Bronchial epithelial cell (primary cell): ENCODE results near the gene MED7. TPM values are rescaled to one million over a fixed set of nuclear protein-coding genes. Genes with fewer than 3 reads are reported as not detected.

ENCODE experiments used
- DNase-seq: peaks from one replicate; pipeline ENCODE4 v3.0.0-alpha.2; 2010; ENCODE audit warnings: low read depth
- FAIRE-seq: peaks from 2 replicates; lab custom pipeline; 2011; peaks lifted over from hg19 to GRCh38; lab: Jason Lieb, UNC
- H3K27me3 ChIP-seq: 2 replicates; pipeline ENCODE4 v1.5.1; 2011; ENCODE audit warnings: low read length; ENCODE audit not compliant: control insufficient read depth, insufficient read depth
- H3K36me3 ChIP-seq: 2 replicates; pipeline ENCODE4 v1.5.1; 2011; ENCODE audit warnings: low read length; ENCODE audit not compliant: control insufficient read depth, insufficient read depth
- H3K4me3 ChIP-seq: 2 replicates; pipeline ENCODE4 v1.5.1; 2011; ENCODE audit warnings: mild to moderate bottlenecking, low read depth, low read length, control low read depth
- total RNA-seq: library from RNA; depleted of rRNA; stranded (reverse); fragments of >200 nt; gene quantifications from 2 replicates; pipeline ENCODE4 v1.2.1, GENCODE V29; 2014
- TF ChIP-seq, protein P1 (sequence below): IDR thresholded peaks from 2 replicates; pipeline ENCODE4 v1.5.1; 2011; ENCODE audit warnings: mild to moderate bottlenecking, moderate library complexity, low read length, control low read depth, inconsistent platforms; ENCODE audit not compliant: insufficient read depth, severe bottlenecking

MED7 gene
- total RNA-seq, 1 donor from 2014 or later = 8.2 TPM

DNA sequence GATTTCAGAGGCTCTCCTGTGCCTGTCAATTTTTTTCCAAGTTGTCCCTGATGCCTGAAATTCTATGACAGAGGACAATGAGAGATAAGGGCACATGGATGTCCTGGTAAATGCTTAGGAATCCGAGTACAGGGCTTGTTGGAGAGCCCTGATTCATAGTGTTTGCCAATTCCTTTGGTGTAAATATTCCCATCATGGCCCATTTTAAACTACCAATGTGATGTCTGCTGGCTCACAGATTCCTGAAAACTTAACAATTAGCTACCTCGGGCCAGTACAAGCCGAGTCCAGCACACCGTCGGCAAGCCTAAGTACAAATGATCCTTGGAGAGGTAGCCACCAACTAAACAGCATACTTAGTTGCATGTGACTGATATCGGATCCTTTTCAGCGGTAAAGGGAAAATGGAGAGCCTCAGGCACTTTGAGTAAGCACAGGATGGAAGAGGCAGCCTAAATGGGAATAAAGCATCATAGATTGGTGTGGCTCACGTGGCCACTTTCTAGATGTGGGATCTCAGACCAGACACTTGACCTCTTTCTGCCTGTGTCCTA is 41.5 kb upstream of the MED7 start:
- TF ChIP-seq, protein P1, sequence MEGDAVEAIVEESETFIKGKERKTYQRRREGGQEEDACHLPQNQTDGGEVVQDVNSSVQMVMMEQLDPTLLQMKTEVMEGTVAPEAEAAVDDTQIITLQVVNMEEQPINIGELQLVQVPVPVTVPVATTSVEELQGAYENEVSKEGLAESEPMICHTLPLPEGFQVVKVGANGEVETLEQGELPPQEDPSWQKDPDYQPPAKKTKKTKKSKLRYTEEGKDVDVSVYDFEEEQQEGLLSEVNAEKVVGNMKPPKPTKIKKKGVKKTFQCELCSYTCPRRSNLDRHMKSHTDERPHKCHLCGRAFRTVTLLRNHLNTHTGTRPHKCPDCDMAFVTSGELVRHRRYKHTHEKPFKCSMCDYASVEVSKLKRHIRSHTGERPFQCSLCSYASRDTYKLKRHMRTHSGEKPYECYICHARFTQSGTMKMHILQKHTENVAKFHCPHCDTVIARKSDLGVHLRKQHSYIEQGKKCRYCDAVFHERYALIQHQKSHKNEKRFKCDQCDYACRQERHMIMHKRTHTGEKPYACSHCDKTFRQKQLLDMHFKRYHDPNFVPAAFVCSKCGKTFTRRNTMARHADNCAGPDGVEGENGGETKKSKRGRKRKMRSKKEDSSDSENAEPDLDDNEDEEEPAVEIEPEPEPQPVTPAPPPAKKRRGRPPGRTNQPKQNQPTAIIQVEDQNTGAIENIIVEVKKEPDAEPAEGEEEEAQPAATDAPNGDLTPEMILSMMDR = no peak
- no peak for DNase-seq

DNA sequence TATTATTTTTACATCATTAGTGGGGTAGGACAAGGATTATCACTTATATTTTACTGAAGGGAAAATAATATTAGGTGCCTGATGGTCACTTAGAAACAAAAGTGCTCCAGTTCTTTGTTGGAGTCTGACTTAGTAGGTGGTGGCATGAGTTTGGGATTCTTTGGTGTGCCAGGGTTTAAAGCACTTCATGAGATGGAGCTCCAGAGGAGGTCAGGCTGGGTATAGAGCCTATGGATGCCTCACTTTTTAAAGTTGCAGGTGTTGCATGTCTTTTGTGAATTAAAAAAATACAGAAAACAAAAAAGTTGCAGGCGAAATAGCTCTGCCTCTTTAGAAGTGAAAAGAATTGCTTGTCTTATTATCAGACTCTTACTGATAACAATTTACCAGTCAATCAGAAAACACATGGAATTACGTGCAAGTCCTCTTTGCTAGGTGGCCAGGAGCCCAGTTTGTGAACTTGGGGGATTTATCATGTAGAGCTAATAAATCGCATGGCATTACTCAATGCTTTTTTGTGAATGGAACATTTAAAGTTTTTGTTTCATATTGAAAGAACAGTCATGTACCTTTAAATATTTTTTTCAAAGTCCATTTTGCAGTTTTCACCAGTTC is 39.6 kb upstream of the MED7 start:
- Histone ChIP-seq H3K36me3 (no peaks in the 10 kb centered on the region), H3K4me3 (no peak overlapping the region), H3K27me3 (no peaks in the 10 kb centered on the region)
- TF ChIP-seq, protein P1 = no peak
- no peak for DNase-seq
- no peak for FAIRE-seq

More for the DNA sequence above, 41.5 kb upstream of the MED7 start:
- H3K27me3 ChIP-seq = no peaks in the 10 kb centered on the region
- FAIRE-seq = no peak
- no peaks in the 10 kb centered on the region for H3K36me3 ChIP-seq
- H3K4me3 ChIP-seq = no peak overlapping the region

DNA sequence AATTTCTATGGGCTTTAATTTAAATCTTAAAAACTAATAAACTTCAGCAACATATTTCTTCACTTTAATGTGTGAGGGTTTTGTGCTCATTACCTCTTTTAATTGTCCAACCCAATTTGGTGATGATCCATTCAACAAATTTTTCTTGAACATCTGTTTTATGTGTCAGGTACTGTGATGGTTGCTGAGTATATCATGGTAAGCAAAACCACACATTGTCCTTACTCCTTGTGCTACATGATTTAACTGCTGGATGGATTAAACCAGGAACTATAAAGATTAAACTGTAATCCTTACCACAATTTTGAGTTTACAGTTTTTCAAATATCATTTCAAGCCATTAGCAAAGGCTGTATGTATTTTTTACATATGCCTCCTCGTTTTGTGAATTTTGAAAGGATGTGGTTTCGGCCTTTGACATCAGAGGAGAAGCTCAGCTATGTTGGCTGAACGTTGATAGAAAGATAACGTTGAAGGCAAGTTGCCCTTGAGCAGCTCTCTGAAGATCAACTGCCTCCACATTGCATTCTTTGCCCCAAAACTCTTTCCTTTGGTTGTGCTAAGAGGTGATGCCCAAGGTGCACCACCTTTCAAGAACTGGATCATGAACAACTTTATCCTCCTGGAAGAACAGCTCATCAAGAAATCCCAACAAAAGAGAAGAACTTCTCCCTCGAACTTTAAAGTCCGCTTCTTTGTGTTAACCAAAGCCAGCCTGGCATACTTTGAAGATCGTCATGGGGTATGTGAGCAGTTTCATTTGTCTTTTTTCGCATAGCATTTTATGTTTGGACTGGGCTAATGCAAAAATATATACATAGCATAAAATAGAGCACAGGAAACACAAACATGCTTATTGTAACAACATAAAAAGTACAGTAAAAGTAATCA is 38.0 kb upstream of the MED7 start, which contains the start of gene ITK:
Gene ITK (plus strand): TSS at position 467 of the 891 bp plus-strand sequence. CDS start 138 bp downstream, at position 605.
- Histone ChIP-seq H3K4me3 (no peak within 1 kb of the TSS), H3K27me3 (no peaks in the 10 kb centered on the region), H3K36me3 (no peaks in the 10 kb centered on the region)
- no peak for FAIRE-seq
- TF ChIP-seq, protein P1 = no peak
- DNase-seq = no peak

DNA sequence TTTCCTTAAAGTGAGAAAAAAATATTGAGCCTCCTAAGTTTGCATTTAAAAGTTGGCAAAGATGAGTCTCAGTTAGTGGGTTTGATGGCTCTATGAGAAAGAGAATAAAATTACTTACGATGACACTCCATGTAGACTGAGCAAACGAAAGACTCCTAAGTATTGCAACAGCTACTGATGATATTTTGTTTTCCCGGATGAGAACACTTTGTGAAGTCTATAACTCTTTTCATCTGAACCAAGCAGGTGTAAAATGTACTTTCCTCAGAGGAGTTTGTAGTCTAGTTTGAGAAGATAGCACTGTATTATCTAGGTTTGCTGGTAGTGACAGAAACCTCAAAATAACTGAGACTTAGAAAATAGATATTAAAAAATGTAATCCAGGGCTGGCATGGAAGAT is 36.3 kb upstream of the MED7 start:
- FAIRE-seq = no peak
- H3K4me3 ChIP-seq = no peak overlapping the region
- TF ChIP-seq, protein P1 = no peak
- no peak for DNase-seq
- no peaks in the 10 kb centered on the region for H3K36me3 ChIP-seq
- H3K27me3 ChIP-seq = no peaks in the 10 kb centered on the region

DNA sequence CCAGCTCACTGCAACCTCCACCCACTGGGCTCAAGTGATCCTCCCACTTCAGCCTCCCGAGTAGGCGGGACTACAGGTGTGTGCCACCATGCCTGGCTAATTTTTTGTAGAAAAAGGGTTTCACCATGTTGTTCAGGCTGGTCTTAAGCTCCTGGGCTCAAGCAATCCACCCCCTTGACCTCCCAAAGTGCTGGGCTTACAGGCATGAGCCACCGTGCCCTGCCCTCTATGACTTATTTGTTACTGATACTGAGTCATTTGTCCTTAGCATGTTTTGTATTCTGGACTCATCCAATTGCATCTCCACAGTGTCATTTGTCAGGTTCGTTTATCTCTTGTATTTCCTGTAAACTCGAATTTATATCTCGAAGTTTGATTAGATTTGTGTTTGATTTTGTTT is 35.3 kb upstream of the MED7 start:
- FAIRE-seq = no peak
- H3K27me3 ChIP-seq = no peaks in the 10 kb centered on the region

More for the DNA sequence above, 35.3 kb upstream of the MED7 start:
- no peak for DNase-seq
- Histone ChIP-seq H3K36me3 (no peaks in the 10 kb centered on the region), H3K4me3 (no peak overlapping the region)
- TF ChIP-seq, protein P1 = no peak
